ENCODE results near the gene NSL1.

- no peak for TF ChIP-seq POLR2A (IDR thresholded peaks at IDR 0.05)
- TF ChIP-seq CTCF (IDR thresholded peaks at IDR 0.05): no peak
Observed at GRCh38 chr1:212783976-212784375, 7.6 kb downstream of the NSL1 start.
